Colonic mucosa (tissue), 4 donors: ENCODE measurements around the gene TCF23. TPM values are rescaled to one million over a fixed set of nuclear protein-coding genes. Genes with fewer than 3 reads are reported as not detected.
A peak's percentile ranks its signal among the peaks of the same experiment; 100 is the strongest.
"Not testable (repeated sequence)": the region's sequence is repeated elsewhere in the genome, so short reads cannot be mapped to it uniquely, and the experiment has no call there.

Source experiments
- DNase-seq: peaks from one replicate; pipeline ENCODE4 v3.0.0-alpha.2; 2020
- H3K27ac ChIP-seq: fragments of 200-600 bp; one replicate; pipeline ENCODE4 v1.8.0; 2021
- H3K27me3 ChIP-seq: fragments of 200-600 bp; one replicate; pipeline ENCODE4 v1.8.0; 2021
- H3K36me3 ChIP-seq: fragments of 200-600 bp; one replicate; pipeline ENCODE4 v1.8.0; 2021
- H3K4me1 ChIP-seq: fragments of 200-600 bp; one replicate; pipeline ENCODE4 v1.8.0; 2021; ENCODE audit warnings: mild to moderate bottlenecking
- H3K4me3 ChIP-seq: fragments of 200-600 bp; one replicate; pipeline ENCODE4 v1.8.0; 2021
- H3K9ac ChIP-seq, 2 donors: one replicate each; pipeline ENCODE4 v1.7.0; 2013; ENCODE audit warnings: control low read depth in 2 of 2, low read depth in 2 of 2, low read length in 2 of 2
- H3K9me3 ChIP-seq: fragments of 200-600 bp; one replicate; pipeline ENCODE4 v1.8.0; 2021
- intact Hi-C: fragments of 100-400 bp; cut with DNase I; formaldehyde crosslinking; loops from one replicate; pipeline ENCODE4 v1.14.1; 2022
- total RNA-seq, 2 donors: library from RNA; stranded (reverse); fragmentation: NEBNext Ultra II Directional in 1 of 2; extraction: Animal tissue kit (Norgen Biotek cat#: 25700) in 1 of 2; gene quantifications; one replicate each; pipeline ENCODE4 v1.2.1, GENCODE V29; 2021
- TF ChIP-seq, protein P1 (sequence below): fragments of 200-600 bp; IDR thresholded peaks from one replicate; pipeline ENCODE4 v1.8.0; 2022; ENCODE audit warnings: antibody characterized with exemption, mild to moderate bottlenecking
- donor health status: healthy.
- donor health status: DM: no; HTN: no; CAD: no.
- donor health status: DM: no; HTN: no; CAD: no.

Gene TCF23
- total RNA-seq, 2 donors from 2014 or later, result 0.05 to 0.07 TPM

DNA sequence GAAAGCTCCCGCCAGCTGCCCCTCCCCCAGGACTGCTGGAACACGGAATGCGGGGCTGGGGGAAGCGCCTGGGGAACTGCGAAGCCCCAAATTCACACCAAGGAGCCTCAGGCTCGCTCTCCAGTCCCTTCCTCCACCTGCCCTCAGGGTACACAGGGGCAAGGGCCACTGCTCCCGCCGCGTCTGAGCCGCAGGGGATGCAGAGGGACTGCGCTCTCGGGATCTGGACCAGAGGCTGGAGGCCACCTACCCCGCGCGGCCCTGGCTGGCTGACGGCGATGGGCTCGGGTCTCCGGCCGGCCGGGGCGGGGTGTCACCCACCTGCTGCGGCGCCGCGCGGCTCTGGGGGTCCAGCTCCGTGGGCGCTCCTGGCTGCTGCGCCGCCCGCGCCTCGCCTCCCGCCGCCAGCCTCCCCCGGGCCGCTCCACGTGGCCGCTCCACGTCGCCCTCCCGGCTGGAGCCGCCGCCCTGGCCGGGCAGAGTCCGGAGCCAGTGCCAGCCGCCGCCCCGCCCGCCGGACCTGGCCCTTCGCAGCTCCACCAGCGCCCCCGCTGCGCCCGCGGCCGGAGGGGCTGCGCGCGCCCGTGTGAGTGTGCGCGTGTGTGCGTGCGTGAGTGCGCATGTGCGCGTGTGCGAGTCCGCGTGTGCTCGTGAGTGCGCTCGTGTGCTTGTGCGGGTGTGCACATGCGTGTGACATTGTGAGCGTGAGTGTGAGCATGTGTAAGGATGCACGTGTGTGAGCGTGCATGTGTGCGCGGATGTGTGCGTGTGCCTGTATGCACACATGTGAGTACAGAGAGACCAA is 30.1 kb upstream of the TCF23 start, which contains the start of gene CGREF1:
TSS of gene CGREF1 (minus strand) at position 604 of the 805 bp plus-strand sequence. CDS start 14,762 bp downstream, outside the sequence.
- DNase-seq, result no peak
- H3K9ac ChIP-seq, result peak within 1 kb of the TSS in 1 of 2 donors; percentile 55
- H3K27ac ChIP-seq, result no peak within 1 kb of the TSS
- peak within 1 kb of the TSS; percentile 19 for H3K4me3 ChIP-seq
- H3K9me3 ChIP-seq, result no peaks in the 10 kb centered on the region
- H3K4me1 ChIP-seq, result peaks cover 3% of the 10 kb centered on the region
- TF ChIP-seq, protein P1, sequence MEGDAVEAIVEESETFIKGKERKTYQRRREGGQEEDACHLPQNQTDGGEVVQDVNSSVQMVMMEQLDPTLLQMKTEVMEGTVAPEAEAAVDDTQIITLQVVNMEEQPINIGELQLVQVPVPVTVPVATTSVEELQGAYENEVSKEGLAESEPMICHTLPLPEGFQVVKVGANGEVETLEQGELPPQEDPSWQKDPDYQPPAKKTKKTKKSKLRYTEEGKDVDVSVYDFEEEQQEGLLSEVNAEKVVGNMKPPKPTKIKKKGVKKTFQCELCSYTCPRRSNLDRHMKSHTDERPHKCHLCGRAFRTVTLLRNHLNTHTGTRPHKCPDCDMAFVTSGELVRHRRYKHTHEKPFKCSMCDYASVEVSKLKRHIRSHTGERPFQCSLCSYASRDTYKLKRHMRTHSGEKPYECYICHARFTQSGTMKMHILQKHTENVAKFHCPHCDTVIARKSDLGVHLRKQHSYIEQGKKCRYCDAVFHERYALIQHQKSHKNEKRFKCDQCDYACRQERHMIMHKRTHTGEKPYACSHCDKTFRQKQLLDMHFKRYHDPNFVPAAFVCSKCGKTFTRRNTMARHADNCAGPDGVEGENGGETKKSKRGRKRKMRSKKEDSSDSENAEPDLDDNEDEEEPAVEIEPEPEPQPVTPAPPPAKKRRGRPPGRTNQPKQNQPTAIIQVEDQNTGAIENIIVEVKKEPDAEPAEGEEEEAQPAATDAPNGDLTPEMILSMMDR, result no peak
- intact Hi-C loops, result no loop called here
- peaks cover 14% of the 10 kb centered on the region for H3K27me3 ChIP-seq
- no peaks in the 10 kb centered on the region for H3K36me3 ChIP-seq

DNA sequence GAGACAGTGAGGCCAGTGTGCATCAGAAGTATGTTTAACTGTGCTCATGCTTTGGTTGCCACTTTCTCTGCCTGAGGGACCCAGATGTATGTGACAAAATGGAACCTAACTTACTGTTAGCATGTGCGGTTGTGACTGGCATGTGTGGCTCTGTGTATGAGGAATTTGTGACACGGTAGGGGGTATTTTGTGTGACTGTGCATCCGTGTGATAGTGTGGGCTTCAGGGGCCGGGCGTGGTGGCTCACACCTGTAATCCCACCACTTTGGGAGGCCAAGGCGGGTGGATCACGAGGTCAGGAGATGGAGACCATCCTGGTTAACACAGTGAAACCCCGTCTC is 29.5 kb upstream of the TCF23 start:
- Histone ChIP-seq H3K4me3 (peak overlapping the region; percentile 19), H3K27me3 (peaks cover 14% of the 10 kb centered on the region)
- intact Hi-C loops, H3K36me3 ChIP-seq, H3K4me1 ChIP-seq, H3K9me3 ChIP-seq, H3K9ac ChIP-seq, H3K27ac ChIP-seq, DNase-seq: not testable (repeated sequence)

DNA sequence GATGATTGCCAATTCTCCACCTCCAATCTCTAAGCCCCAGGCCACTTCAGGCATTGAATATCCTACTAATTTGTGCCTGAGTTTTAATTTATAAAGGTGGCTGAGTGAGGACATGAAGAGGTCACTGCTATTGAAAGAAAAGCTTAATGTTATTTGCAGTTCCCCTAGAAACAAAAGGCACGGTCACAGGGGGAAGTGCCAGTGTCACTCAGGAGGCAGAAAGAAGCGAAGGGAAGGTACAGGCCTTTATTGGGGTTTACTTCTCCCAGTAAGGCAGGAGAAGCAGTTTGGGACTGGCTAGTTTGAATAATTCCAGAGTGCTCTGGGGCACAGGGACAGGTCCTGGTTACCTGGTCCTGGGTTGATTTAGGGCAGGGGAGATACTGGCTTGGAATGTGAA is 26.9 kb upstream of the TCF23 start:
- Histone ChIP-seq H3K4me1 (peaks cover 3% of the 10 kb centered on the region), H3K9me3 (no peaks in the 10 kb centered on the region), H3K9ac (no peak overlapping the region), H3K4me3 (no peak overlapping the region), H3K27ac (no peak overlapping the region), H3K36me3 (no peaks in the 10 kb centered on the region), H3K27me3 (peaks cover 14% of the 10 kb centered on the region)
- no peak for DNase-seq
- TF ChIP-seq, protein P1, result no peak
- intact Hi-C loops, result no loop called here

DNA sequence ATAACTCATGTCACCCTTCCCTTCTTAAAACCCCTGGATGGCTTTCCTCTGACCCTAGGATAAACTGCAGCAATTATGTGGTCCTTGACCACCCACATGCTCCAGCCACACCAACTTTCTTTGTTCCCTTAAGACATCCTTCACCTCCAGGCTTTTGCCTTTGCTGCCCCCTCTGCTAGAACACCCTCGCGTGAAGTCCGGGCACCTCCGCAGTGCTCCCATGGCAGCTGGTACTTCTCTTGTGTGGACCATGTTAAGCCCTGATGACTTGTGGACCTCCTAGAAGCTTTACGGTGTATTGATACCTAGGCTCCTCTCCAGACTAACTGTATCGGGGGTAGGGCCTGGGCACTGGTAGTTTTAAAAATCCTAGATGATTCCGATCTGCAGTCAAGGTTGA is 26.0 kb upstream of the TCF23 start:
- Histone ChIP-seq H3K4me1 (peaks cover 3% of the 10 kb centered on the region), H3K36me3 (no peaks in the 10 kb centered on the region), H3K27ac (no peak overlapping the region), H3K9ac (no peak overlapping the region), H3K27me3 (peaks cover 14% of the 10 kb centered on the region), H3K4me3 (no peak overlapping the region), H3K9me3 (no peaks in the 10 kb centered on the region)
- DNase-seq, result no peak
- intact Hi-C loops, result no loop called here
- TF ChIP-seq, protein P1, result no peak

DNA sequence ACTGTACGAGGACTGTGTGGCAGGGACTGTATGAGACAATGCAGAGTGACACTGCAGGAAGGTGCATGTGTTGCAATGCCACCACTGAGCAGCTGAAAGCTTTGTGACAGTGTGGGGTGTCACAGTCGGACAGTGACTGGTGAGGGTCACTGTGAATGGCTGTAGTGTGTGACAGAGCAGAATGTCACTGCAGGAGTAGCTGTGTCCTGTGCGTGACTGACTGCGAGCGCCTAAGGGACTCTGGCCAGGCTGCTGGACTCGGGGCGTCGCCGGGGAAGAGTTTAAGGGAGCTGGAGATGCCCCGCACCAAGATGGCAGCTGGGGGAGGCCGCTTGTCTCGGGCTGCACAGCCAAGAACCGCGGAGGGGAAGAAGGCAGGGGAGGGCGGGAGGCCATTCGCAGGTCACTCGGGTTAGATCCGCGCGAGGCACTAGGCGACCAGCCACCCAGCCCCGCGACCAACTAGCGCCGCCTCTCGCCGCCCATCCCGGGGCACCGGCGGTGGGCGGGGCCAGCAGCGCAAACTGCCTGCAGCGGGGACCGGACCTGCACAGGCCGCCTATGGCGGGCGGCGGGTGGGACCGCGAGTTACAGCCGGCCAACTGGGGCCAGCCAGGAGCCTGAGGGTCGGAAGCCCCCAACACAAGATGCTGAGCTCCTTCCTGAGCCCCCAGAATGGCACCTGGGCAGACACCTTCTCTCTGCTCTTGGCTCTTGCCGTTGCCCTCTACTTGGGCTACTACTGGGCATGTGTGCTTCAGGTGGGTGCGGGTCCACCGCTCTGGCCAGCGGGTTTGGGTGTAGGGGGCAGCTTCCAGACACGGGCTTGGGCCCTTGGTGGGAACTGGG is 25.3 kb upstream of the TCF23 start, which contains the start of gene ABHD1:
TSS of gene ABHD1 (plus strand) at position 514 of the 849 bp plus-strand sequence. CDS start at position 648, 134 bp downstream.
- TF ChIP-seq, protein P1, result no peak

More for the DNA sequence above, 25.3 kb upstream of the TCF23 start, which contains the start of gene ABHD1:
- Histone ChIP-seq H3K9me3 (no peaks in the 10 kb centered on the region), H3K27me3 (peaks cover 10% of the 10 kb centered on the region), H3K27ac (no peak within 1 kb of the TSS), H3K9ac (peak within 1 kb of the TSS; percentile 64 to 67), H3K36me3 (no peaks in the 10 kb centered on the region), H3K4me1 (no peaks in the 10 kb centered on the region), H3K4me3 (peak within 1 kb of the TSS; percentile 56)
- intact Hi-C loops, result no loop called here
- peak; percentile 74 for DNase-seq
